ENCODE results near the gene TACO1. TPM values are rescaled to one million over a fixed set of nuclear protein-coding genes. Genes with fewer than 3 reads are reported as not detected.

The TACO1 gene
- total and polyA plus RNA-seq, 2 donors (not counting 1 experiment from before 2014, with no cell fraction given), result 18.7 to 26.9 TPM

DNA sequence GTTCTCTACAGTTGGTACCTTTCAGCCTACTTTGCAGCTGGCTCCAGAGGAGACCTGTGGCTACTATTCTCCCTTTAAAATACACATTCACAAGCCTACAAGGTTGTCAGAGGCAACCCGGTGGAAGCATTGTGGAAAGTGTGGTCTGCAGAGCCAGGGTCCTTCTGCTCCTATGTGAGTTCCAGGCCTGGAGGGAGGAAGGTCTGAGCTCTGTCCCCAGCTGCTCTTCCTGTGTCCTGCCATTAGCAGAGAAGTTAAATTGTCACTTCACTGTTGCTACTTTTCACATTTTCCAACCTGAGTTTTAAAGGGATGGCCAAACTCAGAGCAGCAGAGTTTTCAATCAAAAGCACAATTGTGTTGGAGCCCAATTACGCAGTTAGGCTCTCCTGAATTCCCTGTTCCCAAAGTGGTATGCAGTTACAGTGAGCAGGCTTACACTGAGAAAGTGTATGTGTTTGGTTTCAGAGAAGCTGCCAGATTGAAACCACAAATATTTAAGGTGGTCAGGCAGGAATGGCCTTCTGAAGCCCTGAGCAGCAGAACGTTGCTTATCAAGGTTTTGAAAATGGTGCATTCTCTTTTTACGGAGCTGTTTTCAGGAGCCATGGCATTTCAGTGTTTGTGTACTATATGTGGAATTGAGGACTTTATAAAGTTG, 46.5 kb downstream of the TACO1 start:
- Histone ChIP-seq H3K9ac (ENCODE audit: insufficient read depth, low read length) (no peak overlapping the region), H3K4me1 (ENCODE audit: control insufficient read depth, extremely low read depth, insufficient read depth, low read length) (no peaks in the 10 kb centered on the region), H3K36me3 (ENCODE audit: control insufficient read depth, insufficient read depth, low read length) (no peaks in the 10 kb centered on the region), H3K79me2 (ENCODE audit: control insufficient read depth, insufficient read depth, low read length) (no peaks in the 10 kb centered on the region), H3K4me2 (ENCODE audit: extremely low read depth, insufficient read depth, low read length) (no peak overlapping the region), H3K27ac (ENCODE audit: insufficient read depth, low read length) (no peak overlapping the region), H4K20me1 (ENCODE audit: control insufficient read depth, extremely low read depth, insufficient read depth, low read length) (no peaks in the 10 kb centered on the region), H2AFZ (ENCODE audit: low read length) (no peak overlapping the region), H3K27me3 (ENCODE audit: control insufficient read depth, insufficient read depth, low read length) (no peaks in the 10 kb centered on the region), H3K9me3 (ENCODE audit: control insufficient read depth, insufficient read depth, low read depth, low read length) (no peaks in the 10 kb centered on the region), H3K4me3 (replicated peaks in 1 of 4; ENCODE audit: control extremely low read depth in 1 of 4, insufficient read depth in 1 of 4, low read depth in 3 of 4, low read length in 4 of 4) (no peak overlapping the region)
- DNase-seq (ENCODE audit: low read depth in 2 of 2), result peak in 1 of 2 donors; percentile 96
- TF ChIP-seq, protein P1, sequence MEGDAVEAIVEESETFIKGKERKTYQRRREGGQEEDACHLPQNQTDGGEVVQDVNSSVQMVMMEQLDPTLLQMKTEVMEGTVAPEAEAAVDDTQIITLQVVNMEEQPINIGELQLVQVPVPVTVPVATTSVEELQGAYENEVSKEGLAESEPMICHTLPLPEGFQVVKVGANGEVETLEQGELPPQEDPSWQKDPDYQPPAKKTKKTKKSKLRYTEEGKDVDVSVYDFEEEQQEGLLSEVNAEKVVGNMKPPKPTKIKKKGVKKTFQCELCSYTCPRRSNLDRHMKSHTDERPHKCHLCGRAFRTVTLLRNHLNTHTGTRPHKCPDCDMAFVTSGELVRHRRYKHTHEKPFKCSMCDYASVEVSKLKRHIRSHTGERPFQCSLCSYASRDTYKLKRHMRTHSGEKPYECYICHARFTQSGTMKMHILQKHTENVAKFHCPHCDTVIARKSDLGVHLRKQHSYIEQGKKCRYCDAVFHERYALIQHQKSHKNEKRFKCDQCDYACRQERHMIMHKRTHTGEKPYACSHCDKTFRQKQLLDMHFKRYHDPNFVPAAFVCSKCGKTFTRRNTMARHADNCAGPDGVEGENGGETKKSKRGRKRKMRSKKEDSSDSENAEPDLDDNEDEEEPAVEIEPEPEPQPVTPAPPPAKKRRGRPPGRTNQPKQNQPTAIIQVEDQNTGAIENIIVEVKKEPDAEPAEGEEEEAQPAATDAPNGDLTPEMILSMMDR (conservative IDR thresholded peaks at IDR 0.05 in 1 of 2, IDR thresholded peaks at IDR 0.05 in 1 of 2; ENCODE audit: low read depth in 1 of 2, low read length in 2 of 2), result no peak
- TF ChIP-seq EZH2 (IDR thresholded peaks at IDR 0.05; ENCODE audit: low read length, missing control alignments), result no peak

DNA sequence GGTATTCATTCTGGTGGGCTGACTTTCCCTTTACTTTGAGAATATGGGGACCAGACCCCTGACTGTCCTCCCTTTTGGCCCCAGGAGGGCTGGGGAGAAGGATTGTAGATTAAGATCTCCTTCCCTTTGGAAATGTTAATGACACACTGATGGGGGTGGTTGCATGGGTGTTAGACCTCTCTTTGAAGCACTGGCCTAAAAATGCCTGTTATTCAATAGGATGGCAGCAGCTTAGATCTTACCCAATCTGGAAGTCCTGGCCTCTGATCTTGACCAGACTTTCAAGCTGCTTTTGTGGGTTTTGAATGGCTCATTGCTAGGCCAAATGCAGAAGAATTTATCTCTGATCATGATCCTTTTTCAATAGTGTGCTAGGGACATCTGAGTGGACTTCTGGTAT, 47.2 kb downstream of the TACO1 start:
- no peaks in the 10 kb centered on the region for H3K79me2 ChIP-seq (ENCODE audit: control insufficient read depth, insufficient read depth, low read length)
- H3K9ac ChIP-seq (ENCODE audit: insufficient read depth, low read length), result no peak overlapping the region
- no peak overlapping the region for H3K4me3 ChIP-seq (replicated peaks in 1 of 4; ENCODE audit: control extremely low read depth in 1 of 4, insufficient read depth in 1 of 4, low read depth in 3 of 4, low read length in 4 of 4)
- no peak overlapping the region for H3K27ac ChIP-seq (ENCODE audit: insufficient read depth, low read length)
- no peaks in the 10 kb centered on the region for H3K27me3 ChIP-seq (ENCODE audit: control insufficient read depth, insufficient read depth, low read length)
- H2AFZ ChIP-seq (ENCODE audit: low read length), result no peak overlapping the region
- H3K4me1 ChIP-seq (ENCODE audit: control insufficient read depth, extremely low read depth, insufficient read depth, low read length), result no peaks in the 10 kb centered on the region
- DNase-seq (ENCODE audit: low read depth in 2 of 2), result peak in 1 of 2 donors; percentile 32
- no peak overlapping the region for H3K4me2 ChIP-seq (ENCODE audit: extremely low read depth, insufficient read depth, low read length)
- H3K9me3 ChIP-seq (ENCODE audit: control insufficient read depth, insufficient read depth, low read depth, low read length), result no peaks in the 10 kb centered on the region
- H4K20me1 ChIP-seq (ENCODE audit: control insufficient read depth, extremely low read depth, insufficient read depth, low read length), result no peaks in the 10 kb centered on the region
- H3K36me3 ChIP-seq (ENCODE audit: control insufficient read depth, insufficient read depth, low read length), result no peaks in the 10 kb centered on the region
- TF ChIP-seq, protein P1 (conservative IDR thresholded peaks at IDR 0.05 in 1 of 2, IDR thresholded peaks at IDR 0.05 in 1 of 2; ENCODE audit: low read depth in 1 of 2, low read length in 2 of 2), result no peak
- no peak for TF ChIP-seq EZH2 (IDR thresholded peaks at IDR 0.05; ENCODE audit: low read length, missing control alignments)

GRCh38 chr17:63649813-63650212, 49.1 kb downstream of the TACO1 start:
- DNase-seq (ENCODE audit: low read depth in 2 of 2), result no peak
- H2AFZ ChIP-seq (ENCODE audit: low read length), result no peak overlapping the region
- H3K4me1 ChIP-seq (ENCODE audit: control insufficient read depth, extremely low read depth, insufficient read depth, low read length), result no peaks in the 10 kb centered on the region
- H4K20me1 ChIP-seq (ENCODE audit: control insufficient read depth, extremely low read depth, insufficient read depth, low read length), result no peaks in the 10 kb centered on the region
- H3K79me2 ChIP-seq (ENCODE audit: control insufficient read depth, insufficient read depth, low read length), result no peaks in the 10 kb centered on the region
- H3K27me3 ChIP-seq (ENCODE audit: control insufficient read depth, insufficient read depth, low read length), result no peaks in the 10 kb centered on the region
- no peak overlapping the region for H3K27ac ChIP-seq (ENCODE audit: insufficient read depth, low read length)
- TF ChIP-seq, protein P1 (conservative IDR thresholded peaks at IDR 0.05 in 1 of 2, IDR thresholded peaks at IDR 0.05 in 1 of 2; ENCODE audit: low read depth in 1 of 2, low read length in 2 of 2), result no peak
- TF ChIP-seq EZH2 (IDR thresholded peaks at IDR 0.05; ENCODE audit: low read length, missing control alignments), result no peak
- H3K4me2 ChIP-seq (ENCODE audit: extremely low read depth, insufficient read depth, low read length), result no peak overlapping the region
- no peaks in the 10 kb centered on the region for H3K36me3 ChIP-seq (ENCODE audit: control insufficient read depth, insufficient read depth, low read length)
- H3K9me3 ChIP-seq (ENCODE audit: control insufficient read depth, insufficient read depth, low read depth, low read length), result no peaks in the 10 kb centered on the region
- H3K4me3 ChIP-seq (replicated peaks in 1 of 4; ENCODE audit: control extremely low read depth in 1 of 4, insufficient read depth in 1 of 4, low read depth in 3 of 4, low read length in 4 of 4), result no peak overlapping the region
- H3K9ac ChIP-seq (ENCODE audit: insufficient read depth, low read length), result no peak overlapping the region

All from fibroblast of lung (primary cell).